Right lobe of liver (tissue), 6 donors: ENCODE data around the gene CCL28. TPM values are rescaled to one million over a fixed set of nuclear protein-coding genes. Genes with fewer than 3 reads are reported as not detected.
"Not testable (repeated sequence)": the region's sequence is repeated elsewhere in the genome, so short reads cannot be mapped to it uniquely, and the experiment has no call there.

ENCODE experiments used
- ATAC-seq, 4 donors: fragments of 200-7000 bp; cut with Tn5 transposase; one replicate each; pipeline ENCODE4 v1.9.1; 2020; ENCODE audit warnings: mild to moderate bottlenecking in 4 of 4, moderate library complexity in 4 of 4
- DNase-seq, 3 donors: peaks; one replicate each; pipeline ENCODE4 v3.0.0-alpha.2; 2020
- H3K27ac ChIP-seq, 3 donors: fragments of 200-600 bp; one replicate each; pipeline ENCODE4 v1.8.0; 2022
- H3K27me3 ChIP-seq, 2 donors: fragments of 200-600 bp; one replicate each; pipeline ENCODE4 v1.8.0; 2022
- H3K36me3 ChIP-seq, 4 donors: fragments of 200-600 bp; sonication (generic) in 1 of 4; one replicate each; pipeline versions ENCODE4 v1.5.1 to v1.8.0; 2017 to 2022; ENCODE audit warnings: control low read depth in 1 of 4
- H3K4me1 ChIP-seq, 4 donors: fragments of 200-600 bp; sonication (generic) in 1 of 4; one replicate each; pipeline versions ENCODE4 v1.5.1 to v1.8.0; 2017 to 2022; ENCODE audit warnings: control low read depth in 1 of 4
- H3K4me3 ChIP-seq, 3 donors: fragments of 200-600 bp; one replicate each; pipeline ENCODE4 v1.8.0; 2022
- H3K9me3 ChIP-seq, 4 donors: fragments of 200-600 bp; sonication (generic) in 1 of 4; one replicate each; pipeline versions ENCODE4 v1.5.1 to v1.8.0; 2017 to 2022; ENCODE audit warnings: control low read depth in 1 of 4
- POLR2A ChIP-seq: fragments of 450-650 bp; IDR thresholded peaks from one replicate; pipeline ENCODE4 v1.6.1; 2017; ENCODE audit warnings: antibody characterized with exemption, mild to moderate bottlenecking
- WGBS: methylation state at CpG from one replicate; pipeline ENCODE4 v1.1.6; 2018; ENCODE audit warnings: low coverage, low lambda C conversion rate; ENCODE audit not compliant: insufficient coverage; ENCODE audit errors: missing lambda C conversion rate; 5-methylcytosine and 5-hydroxymethylcytosine counted together
- intact Hi-C, 2 donors: fragments of 100-400 bp; cut with DNase I; formaldehyde crosslinking; loops; one replicate each; pipeline versions ENCODE4 v1.11.2 to v1.14.1; 2022
- total RNA-seq, 6 experiments: library from RNA; depleted of rRNA in 2 of 6; stranded (reverse); fragments of >200 nt in 2 of 6; fragmentation: NEBNext Ultra II Directional in 3 of 6; extraction: Animal tissue kit (Norgen Biotek cat#: 25700) in 3 of 6; gene quantifications; one replicate each; pipeline versions ENCODE4 v1.1.0 to v1.2.4, GENCODE V29; 2016 to 2023
- TF ChIP-seq, protein P1 (sequence below), 4 donors: fragments of 200-600 bp in 3 of 4; fragments of 450-650 bp in 1 of 4; IDR thresholded peaks; one replicate each; pipeline versions ENCODE4 v1.5.1 to v1.8.0; 2016 to 2022; ENCODE audit warnings: antibody characterized with exemption in 4 of 4, mild to moderate bottlenecking in 2 of 4
- donor health status: DM: no; HTN: yes; CAD: no.
- donor health status: DM: no; HTN: no; CAD: no.
- donor health status: DM: no; HTN: no; CAD: no.
- donor health status: DM: no; HTN: yes; CAD: no.
- donor health status: DM: no; HTN: yes; CAD: no.

The CCL28 gene
- total RNA-seq, 6 experiments from 2014 or later: 1.00 to 2.3 (median 1.3) TPM

DNA sequence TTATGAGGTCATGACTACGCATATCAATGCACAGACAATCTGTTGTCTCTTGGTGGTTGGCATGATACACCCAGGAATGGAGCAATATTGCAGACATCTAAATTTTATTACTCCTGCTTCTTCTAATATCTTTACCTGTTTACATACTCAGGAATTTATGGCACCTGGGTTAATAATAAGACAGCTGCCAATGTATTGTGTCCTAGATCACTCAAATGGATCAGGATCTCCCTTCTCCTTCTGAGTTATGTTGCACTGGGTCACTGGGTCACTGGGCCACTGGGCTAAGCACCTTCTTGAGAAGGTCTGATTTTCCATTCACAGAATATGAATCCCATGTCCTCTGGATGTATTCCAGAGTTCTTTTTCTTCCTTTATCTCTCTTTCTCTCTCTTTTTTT is 41.8 kb downstream of the CCL28 start:
- TF ChIP-seq, protein P1, sequence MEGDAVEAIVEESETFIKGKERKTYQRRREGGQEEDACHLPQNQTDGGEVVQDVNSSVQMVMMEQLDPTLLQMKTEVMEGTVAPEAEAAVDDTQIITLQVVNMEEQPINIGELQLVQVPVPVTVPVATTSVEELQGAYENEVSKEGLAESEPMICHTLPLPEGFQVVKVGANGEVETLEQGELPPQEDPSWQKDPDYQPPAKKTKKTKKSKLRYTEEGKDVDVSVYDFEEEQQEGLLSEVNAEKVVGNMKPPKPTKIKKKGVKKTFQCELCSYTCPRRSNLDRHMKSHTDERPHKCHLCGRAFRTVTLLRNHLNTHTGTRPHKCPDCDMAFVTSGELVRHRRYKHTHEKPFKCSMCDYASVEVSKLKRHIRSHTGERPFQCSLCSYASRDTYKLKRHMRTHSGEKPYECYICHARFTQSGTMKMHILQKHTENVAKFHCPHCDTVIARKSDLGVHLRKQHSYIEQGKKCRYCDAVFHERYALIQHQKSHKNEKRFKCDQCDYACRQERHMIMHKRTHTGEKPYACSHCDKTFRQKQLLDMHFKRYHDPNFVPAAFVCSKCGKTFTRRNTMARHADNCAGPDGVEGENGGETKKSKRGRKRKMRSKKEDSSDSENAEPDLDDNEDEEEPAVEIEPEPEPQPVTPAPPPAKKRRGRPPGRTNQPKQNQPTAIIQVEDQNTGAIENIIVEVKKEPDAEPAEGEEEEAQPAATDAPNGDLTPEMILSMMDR (IDR thresholded peaks at IDR 0.05): no peak
- no peak for TF ChIP-seq POLR2A
- H3K4me1 ChIP-seq: no peaks in the 10 kb centered on the region
- 83% methylated on average over 1 of the region's 1 CpG for WGBS
- peaks cover 0 to 2% (median 0%) of the 10 kb centered on the region in 4 donors for H3K9me3 ChIP-seq
- intact Hi-C loops: no loop called here
- no peaks in the 10 kb centered on the region for H3K27me3 ChIP-seq
- no peak overlapping the region for H3K27ac ChIP-seq
- H3K4me3 ChIP-seq: no peak overlapping the region
- no peaks in the 10 kb centered on the region for H3K36me3 ChIP-seq
- DNase-seq: no peak
- ATAC-seq: no peak

DNA sequence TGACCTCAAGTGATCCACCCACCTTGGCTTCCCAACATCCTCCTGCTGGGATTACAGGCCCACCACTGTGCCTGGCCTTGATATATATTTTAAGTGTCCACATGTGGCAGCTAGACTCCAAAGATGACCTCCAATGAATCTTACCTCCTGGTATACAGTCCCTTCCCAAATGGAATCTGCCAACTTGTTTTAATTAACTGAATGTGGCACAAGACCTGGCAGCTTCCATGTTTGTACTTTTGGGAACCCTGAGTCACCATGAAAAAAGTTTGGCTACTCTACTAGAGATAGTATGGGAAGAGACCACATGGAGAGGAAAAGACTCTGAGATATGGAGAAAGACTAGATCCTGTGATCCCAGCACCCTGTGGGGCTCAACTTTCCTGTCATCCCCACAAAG is 42.5 kb downstream of the CCL28 start:
- H3K4me1 ChIP-seq: no peaks in the 10 kb centered on the region
- intact Hi-C loops: no loop called here
- no peaks in the 10 kb centered on the region for H3K27me3 ChIP-seq
- no peak for TF ChIP-seq POLR2A
- TF ChIP-seq, protein P1 (IDR thresholded peaks at IDR 0.05): no peak
- no peak for DNase-seq
- no peaks in the 10 kb centered on the region for H3K36me3 ChIP-seq
- ATAC-seq: no peak
- H3K9me3 ChIP-seq: peaks cover 0 to 2% (median 0%) of the 10 kb centered on the region in 4 donors
- H3K4me3 ChIP-seq: no peak overlapping the region
- no peak overlapping the region for H3K27ac ChIP-seq

DNA sequence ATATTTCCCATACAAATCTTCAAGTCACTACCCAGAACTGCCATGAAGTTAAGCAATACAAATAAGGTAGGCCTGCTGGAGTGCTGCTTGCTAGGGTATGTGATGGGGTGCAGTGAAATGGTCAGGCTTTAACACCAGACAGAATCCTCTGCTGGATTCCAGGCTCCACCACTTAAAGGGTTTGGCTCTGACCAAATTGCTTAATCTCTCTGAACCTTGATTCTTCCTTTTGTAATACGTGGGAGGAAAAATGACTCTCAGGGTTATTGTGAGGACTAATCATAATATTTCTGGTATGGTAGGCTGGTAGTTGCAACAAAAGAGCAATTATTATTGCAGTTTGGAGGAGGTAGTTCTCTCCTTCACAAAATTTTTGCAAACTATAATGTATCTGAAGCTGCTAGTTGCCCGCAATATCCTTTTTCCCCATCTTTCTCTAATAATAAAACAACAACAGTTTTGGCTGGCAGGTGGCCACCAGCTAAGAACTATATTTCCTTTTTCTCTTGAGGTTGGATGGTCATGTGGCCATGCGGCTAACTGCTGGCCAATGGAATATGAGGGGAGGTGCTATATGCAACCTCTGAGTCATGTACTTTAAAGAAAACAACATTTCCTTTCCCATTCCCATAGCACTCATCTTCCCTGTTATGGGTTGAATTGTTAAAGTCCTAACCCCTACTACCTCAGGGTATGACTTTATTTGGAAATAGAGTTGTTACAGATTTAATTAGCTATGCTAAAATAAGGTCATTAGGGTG is 44.1 kb downstream of the CCL28 start:
- H3K4me1 ChIP-seq: no peaks in the 10 kb centered on the region
- TF ChIP-seq, protein P1 (IDR thresholded peaks at IDR 0.05): no peak
- TF ChIP-seq POLR2A: no peak
- H3K9me3 ChIP-seq: no peaks in the 10 kb centered on the region
- intact Hi-C loops: no loop called here
- no peak for DNase-seq
- H3K27ac ChIP-seq: no peak overlapping the region
- H3K27me3 ChIP-seq: no peaks in the 10 kb centered on the region
- no peak for ATAC-seq
- no peaks in the 10 kb centered on the region for H3K36me3 ChIP-seq
- WGBS: 69% methylated on average over 3 of the region's 3 CpGs
- no peak overlapping the region for H3K4me3 ChIP-seq

DNA sequence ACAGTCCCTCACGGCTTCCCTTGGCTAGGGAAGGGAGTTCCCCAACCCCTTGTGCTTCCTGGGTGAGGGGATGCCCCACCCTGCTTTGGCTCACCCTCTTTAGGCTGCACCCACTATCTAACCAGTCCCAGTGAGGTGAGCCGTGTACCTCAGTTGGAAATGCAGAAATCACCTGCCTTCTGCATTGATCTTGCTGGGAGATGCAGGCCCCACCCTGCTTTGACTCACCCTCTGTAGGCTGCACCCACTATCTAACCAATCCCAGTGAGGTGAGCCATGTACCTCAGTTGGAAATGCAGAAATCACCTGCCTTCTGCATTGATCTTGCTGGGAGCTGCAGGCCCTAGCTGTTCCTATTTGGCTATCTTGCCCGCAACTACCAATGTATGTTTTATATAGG is 44.7 kb downstream of the CCL28 start:
- TF ChIP-seq, protein P1 (IDR thresholded peaks at IDR 0.05): no peak
- TF ChIP-seq POLR2A: no peak
- no peaks in the 10 kb centered on the region for H3K9me3 ChIP-seq
- H3K27ac ChIP-seq: no peak overlapping the region
- no peaks in the 10 kb centered on the region for H3K4me1 ChIP-seq
- intact Hi-C loops: no loop called here
- WGBS: 100% methylated on average over 1 of the region's 3 CpGs
- no peaks in the 10 kb centered on the region for H3K27me3 ChIP-seq
- H3K36me3 ChIP-seq: no peaks in the 10 kb centered on the region
- DNase-seq (no peak), ATAC-seq (no peak)
- no peak overlapping the region for H3K4me3 ChIP-seq

DNA sequence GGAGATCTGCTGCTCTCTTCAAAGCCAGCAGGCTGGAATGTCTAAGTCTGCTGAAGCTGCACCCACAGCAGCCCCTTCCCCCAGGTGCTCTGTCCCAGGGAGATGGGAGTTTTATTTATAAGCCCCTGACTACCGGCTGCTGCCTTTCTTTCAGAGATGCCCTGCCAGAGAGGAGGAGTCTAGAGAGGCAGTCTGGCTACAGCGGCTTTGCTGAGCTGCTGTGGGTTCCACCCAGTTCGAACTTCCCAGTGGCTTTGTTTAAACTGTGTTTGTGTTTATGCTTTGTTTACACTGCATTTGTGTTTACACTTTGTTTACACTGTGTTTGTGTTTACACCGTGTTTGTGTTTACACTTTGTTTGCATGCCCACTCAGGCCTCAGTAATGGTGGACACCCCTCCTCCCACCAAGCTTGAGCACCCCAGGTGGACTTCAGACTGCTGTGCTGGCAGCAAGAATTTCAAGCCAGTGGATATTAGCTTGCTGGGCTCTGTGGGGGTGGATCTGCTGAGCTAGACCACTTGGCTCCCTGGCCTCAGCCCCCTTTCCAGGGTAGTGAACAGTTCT is 45.4 kb downstream of the CCL28 start:
- intact Hi-C loops, H3K4me3 ChIP-seq, H3K9me3 ChIP-seq, ATAC-seq, DNase-seq, H3K27ac ChIP-seq, H3K36me3 ChIP-seq, H3K27me3 ChIP-seq, H3K4me1 ChIP-seq: not testable (repeated sequence)
- 50% methylated on average over 2 of the region's 4 CpGs for WGBS

DNA sequence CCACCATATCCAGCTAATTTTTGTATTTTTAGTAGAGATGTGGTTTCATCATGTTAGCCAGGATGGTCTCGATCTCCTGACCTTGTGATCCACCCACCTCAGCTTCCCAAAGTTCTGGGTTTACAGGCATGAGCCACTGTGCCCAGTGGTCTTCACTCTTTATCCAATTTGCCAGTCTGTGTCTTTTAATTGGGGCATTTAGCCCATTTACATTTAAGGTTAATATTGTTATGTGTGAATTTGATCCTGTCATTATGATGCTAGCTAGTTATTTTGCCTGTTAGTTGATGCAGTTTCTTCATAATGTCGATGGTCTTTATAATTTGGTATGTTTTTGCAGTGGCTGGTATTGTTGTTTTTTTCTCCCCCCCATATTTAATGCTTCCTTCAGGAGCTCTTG is 47.0 kb downstream of the CCL28 start:
- ATAC-seq, H3K36me3 ChIP-seq, H3K4me3 ChIP-seq, H3K27me3 ChIP-seq, intact Hi-C loops, DNase-seq, H3K4me1 ChIP-seq, H3K27ac ChIP-seq, H3K9me3 ChIP-seq: not testable (repeated sequence)
- WGBS: 73% methylated on average over 2 of the region's 2 CpGs
